ENCODE data around the gene NLRC5.

NLRC5 gene

GRCh38 chr16:57100445-57100844, 111.1 kb downstream of the NLRC5 start:
- Histone ChIP-seq H3K9ac (ENCODE audit: low read length) (no peak overlapping the region), H3K4me2 (ENCODE audit: low read length) (no peak overlapping the region), H3K36me3 (ENCODE audit: insufficient read depth, low read length) (no peaks in the 10 kb centered on the region), H3K9me2 (ENCODE audit: low read depth, low read length) (no peaks in the 10 kb centered on the region), H3K79me2 (ENCODE audit: insufficient read depth, low read length) (no peaks in the 10 kb centered on the region), H3K4me3 (ENCODE audit: low read depth, low read length, poor library complexity, severe bottlenecking) (no peak overlapping the region), H3K9me3 (ENCODE audit: low read length) (no peaks in the 10 kb centered on the region), H4K20me1 (ENCODE audit: insufficient read depth, low read length) (no peaks in the 10 kb centered on the region), H3K27me3 (ENCODE audit: insufficient read depth, low read length) (0 out of 2 replicates have a peak, but pooled peaks cover 5% of the 10 kb centered on the region), H3K4me1 (ENCODE audit: insufficient read depth, low read length, severe bottlenecking) (peaks cover under 1% of the 10 kb centered on the region), H3K27ac (ENCODE audit: low read depth, low read length, poor library complexity, severe bottlenecking) (no peak overlapping the region), H3F3A (ENCODE audit: insufficient read depth, low read length) (no peaks in the 10 kb centered on the region), H2AFZ (ENCODE audit: low read length) (no peak overlapping the region)
- TF ChIP-seq EZH2 (IDR thresholded peaks at IDR 0.05; ENCODE audit: borderline replicate concordance, low read length) (no peak), CTCF (IDR thresholded peaks at IDR 0.05; ENCODE audit: low read length) (no peak)

- Histone ChIP-seq H3K4me2 (ENCODE audit: low read length) (no peak overlapping the region), H3K27ac (ENCODE audit: low read depth, low read length, poor library complexity, severe bottlenecking) (no peak overlapping the region), H3K27me3 (ENCODE audit: insufficient read depth, low read length) (0 out of 2 replicates have a peak, but pooled peaks cover 5% of the 10 kb centered on the region), H3K9ac (ENCODE audit: low read length) (no peak overlapping the region), H4K20me1 (ENCODE audit: insufficient read depth, low read length) (no peaks in the 10 kb centered on the region), H3K9me2 (ENCODE audit: low read depth, low read length) (no peaks in the 10 kb centered on the region), H3K4me3 (ENCODE audit: low read depth, low read length, poor library complexity, severe bottlenecking) (no peak overlapping the region), H3K79me2 (ENCODE audit: insufficient read depth, low read length) (no peaks in the 10 kb centered on the region), H3K4me1 (ENCODE audit: insufficient read depth, low read length, severe bottlenecking) (peaks cover 3% of the 10 kb centered on the region), H3K9me3 (ENCODE audit: low read length) (no peaks in the 10 kb centered on the region), H3K36me3 (ENCODE audit: insufficient read depth, low read length) (no peaks in the 10 kb centered on the region), H3F3A (ENCODE audit: insufficient read depth, low read length) (no peaks in the 10 kb centered on the region), H2AFZ (ENCODE audit: low read length) (no peak overlapping the region)
- TF ChIP-seq EZH2 (IDR thresholded peaks at IDR 0.05; ENCODE audit: borderline replicate concordance, low read length) (no peak), CTCF (IDR thresholded peaks at IDR 0.05; ENCODE audit: low read length) (no peak)
These were observed 113.8 kb downstream of the NLRC5 start for GRCh38 chr16:57102888-57103851.

GRCh38 chr16:57104706-57105105, 115.3 kb downstream of the NLRC5 start:
- Histone ChIP-seq H2AFZ (ENCODE audit: low read length) (no peak overlapping the region), H3K9ac (ENCODE audit: low read length) (no peak overlapping the region), H3K9me3 (ENCODE audit: low read length) (no peaks in the 10 kb centered on the region), H3K27ac (ENCODE audit: low read depth, low read length, poor library complexity, severe bottlenecking) (no peak overlapping the region), H3K4me2 (ENCODE audit: low read length) (no peak overlapping the region), H3K27me3 (ENCODE audit: insufficient read depth, low read length) (0 out of 2 replicates have a peak, but pooled peaks cover 3% of the 10 kb centered on the region), H3K4me3 (ENCODE audit: low read depth, low read length, poor library complexity, severe bottlenecking) (no peak overlapping the region), H3K36me3 (ENCODE audit: insufficient read depth, low read length) (no peaks in the 10 kb centered on the region), H4K20me1 (ENCODE audit: insufficient read depth, low read length) (no peaks in the 10 kb centered on the region), H3K9me2 (ENCODE audit: low read depth, low read length) (no peaks in the 10 kb centered on the region), H3K4me1 (ENCODE audit: insufficient read depth, low read length, severe bottlenecking) (peaks cover 3% of the 10 kb centered on the region), H3K79me2 (ENCODE audit: insufficient read depth, low read length) (no peaks in the 10 kb centered on the region), H3F3A (ENCODE audit: insufficient read depth, low read length) (no peaks in the 10 kb centered on the region)
- no peak for TF ChIP-seq CTCF (IDR thresholded peaks at IDR 0.05; ENCODE audit: low read length)
- TF ChIP-seq EZH2 (IDR thresholded peaks at IDR 0.05; ENCODE audit: borderline replicate concordance, low read length) = no peak

All from OCI-LY1 (cell line).